Measurements from ENCODE around the gene FPR1. TPM values are rescaled to one million over a fixed set of nuclear protein-coding genes. Genes with fewer than 3 reads are reported as not detected.

Gene FPR1
- 1.5 TPM for polyA plus RNA-seq

- no peak within 1 kb of the TSS for H3K27ac Mint-ChIP-seq
- H3K36me3 Mint-ChIP-seq: peaks cover 2% of the 10 kb centered on the region
- peaks cover 0 to 11% (median 6%) of the 10 kb centered on the region in 3 donors for H3K9me3 Mint-ChIP-seq
- peaks cover 6% of the 10 kb centered on the region for H3K27me3 Mint-ChIP-seq
- peaks cover 7 to 8% (median 7%) of the 10 kb centered on the region in 3 donors for H3K4me1 Mint-ChIP-seq
- peak within 1 kb of the TSS in 2 of 4 donors; percentile 0 to 81 for H3K4me3 Mint-ChIP-seq
Measured at GRCh38 chr19:51751655-51752054, at the start of gene FPR1. Gene FPR1 (minus strand): TSS chr19:51751878. CDS start chr19:51746994, 4,884 bp downstream.

GRCh38 chr19:51800473-51801244 is 49.0 kb upstream of the FPR1 start:
- Mint-ChIP-seq H3K36me3 (peaks cover 2% of the 10 kb centered on the region), H3K9me3 (peaks cover 4 to 20% (median 9%) of the 10 kb centered on the region in 3 donors), H3K4me3 (no peak overlapping the region), H3K27ac (no peak overlapping the region), H3K4me1 (peaks cover 0 to 2% (median 0%) of the 10 kb centered on the region in 3 donors), H3K27me3 (peaks cover 2% of the 10 kb centered on the region)

GRCh38 chr19:51799774-51800472 is 48.2 kb upstream of the FPR1 start:
- peaks cover 2% of the 10 kb centered on the region for H3K27me3 Mint-ChIP-seq
- no peak overlapping the region for H3K27ac Mint-ChIP-seq
- peaks cover 2% of the 10 kb centered on the region for H3K36me3 Mint-ChIP-seq
- H3K9me3 Mint-ChIP-seq: peaks cover 4 to 20% (median 7%) of the 10 kb centered on the region in 3 donors
- H3K4me1 Mint-ChIP-seq: peaks cover 0 to 2% (median 0%) of the 10 kb centered on the region in 3 donors
- no peak overlapping the region for H3K4me3 Mint-ChIP-seq

- peak overlapping the region in 1 of 3 donors; percentile 86 for H3K27ac Mint-ChIP-seq
- no peak overlapping the region for H3K4me3 Mint-ChIP-seq
- H3K36me3 Mint-ChIP-seq: peaks cover 2% of the 10 kb centered on the region
- H3K9me3 Mint-ChIP-seq: peaks cover 4 to 20% (median 7%) of the 10 kb centered on the region in 3 donors
- peaks cover 0 to 2% (median 0%) of the 10 kb centered on the region in 3 donors for H3K4me1 Mint-ChIP-seq
- peaks cover 2% of the 10 kb centered on the region for H3K27me3 Mint-ChIP-seq
Measured at GRCh38 chr19:51799034-51799773, 47.5 kb upstream of the FPR1 start.

GRCh38 chr19:51798062-51798461 is 46.4 kb upstream of the FPR1 start:
- no peaks in the 10 kb centered on the region for H3K4me1 Mint-ChIP-seq
- H3K27ac Mint-ChIP-seq: no peak overlapping the region
- no peak overlapping the region for H3K4me3 Mint-ChIP-seq
- peaks cover 4 to 14% (median 12%) of the 10 kb centered on the region in 3 donors for H3K9me3 Mint-ChIP-seq
- peaks cover 2% of the 10 kb centered on the region for H3K27me3 Mint-ChIP-seq
- H3K36me3 Mint-ChIP-seq: no peaks in the 10 kb centered on the region

- Mint-ChIP-seq H3K4me3 (no peak overlapping the region), H3K36me3 (no peaks in the 10 kb centered on the region), H3K27ac (no peak overlapping the region), H3K27me3 (peaks cover 2% of the 10 kb centered on the region), H3K4me1 (no peaks in the 10 kb centered on the region), H3K9me3 (peaks cover 6 to 17% (median 14%) of the 10 kb centered on the region in 3 donors)
Measured at GRCh38 chr19:51797480-51797879, 45.8 kb upstream of the FPR1 start.

- H3K9me3 Mint-ChIP-seq: peaks cover 6 to 21% (median 14%) of the 10 kb centered on the region in 3 donors
- H3K4me3 Mint-ChIP-seq: no peak overlapping the region
- no peak overlapping the region for H3K27ac Mint-ChIP-seq
- no peaks in the 10 kb centered on the region for H3K4me1 Mint-ChIP-seq
- H3K36me3 Mint-ChIP-seq: peaks cover 3% of the 10 kb centered on the region
- H3K27me3 Mint-ChIP-seq: peaks cover 2% of the 10 kb centered on the region
Measured at GRCh38 chr19:51796195-51796679, 44.6 kb upstream of the FPR1 start.

- no peak within 1 kb of the TSS for H3K27ac Mint-ChIP-seq
- peaks cover 0 to 4% (median 0%) of the 10 kb centered on the region in 3 donors for H3K4me1 Mint-ChIP-seq
- peaks cover 3% of the 10 kb centered on the region for H3K27me3 Mint-ChIP-seq
- H3K4me3 Mint-ChIP-seq: no peak within 1 kb of the TSS
- H3K9me3 Mint-ChIP-seq: peaks cover 6 to 21% (median 12%) of the 10 kb centered on the region in 3 donors
- H3K36me3 Mint-ChIP-seq: peaks cover 3% of the 10 kb centered on the region
Measured at GRCh38 chr19:51794885-51795490, 43.3 kb upstream of the FPR1 start, which contains the start of gene FPR3. Gene FPR3 (plus strand): TSS chr19:51795157. CDS start chr19:51823749, 28,592 bp downstream.

- Mint-ChIP-seq H3K9me3 (peaks cover 8 to 21% (median 9%) of the 10 kb centered on the region in 3 donors), H3K36me3 (peaks cover 3% of the 10 kb centered on the region), H3K4me1 (peaks cover 0 to 4% (median 0%) of the 10 kb centered on the region in 3 donors), H3K27me3 (peaks cover 3% of the 10 kb centered on the region), H3K27ac (no peak overlapping the region), H3K4me3 (no peak overlapping the region)
Measured at GRCh38 chr19:51793994-51794393, 42.3 kb upstream of the FPR1 start.

- peaks cover 3% of the 10 kb centered on the region for H3K27me3 Mint-ChIP-seq
- H3K4me3 Mint-ChIP-seq: no peak overlapping the region
- H3K27ac Mint-ChIP-seq: no peak overlapping the region
- peaks cover 0 to 4% (median 0%) of the 10 kb centered on the region in 3 donors for H3K4me1 Mint-ChIP-seq
- H3K36me3 Mint-ChIP-seq: peaks cover 3% of the 10 kb centered on the region
- H3K9me3 Mint-ChIP-seq: peaks cover 8 to 22% (median 9%) of the 10 kb centered on the region in 3 donors
Measured at GRCh38 chr19:51792932-51793331, 41.3 kb upstream of the FPR1 start.

- Mint-ChIP-seq H3K4me1 (peaks cover 0 to 4% (median 3%) of the 10 kb centered on the region in 3 donors), H3K27ac (no peak overlapping the region), H3K36me3 (peaks cover 6% of the 10 kb centered on the region), H3K27me3 (peaks cover 3% of the 10 kb centered on the region), H3K4me3 (no peak overlapping the region), H3K9me3 (peaks cover 5 to 20% (median 8%) of the 10 kb centered on the region in 3 donors)
Measured at GRCh38 chr19:51789061-51789795, 37.5 kb upstream of the FPR1 start.

GRCh38 chr19:51788029-51788428 is 36.4 kb upstream of the FPR1 start:
- Mint-ChIP-seq H3K4me3 (no peak overlapping the region), H3K27me3 (peaks cover 3% of the 10 kb centered on the region), H3K27ac (no peak overlapping the region), H3K36me3 (peaks cover 6% of the 10 kb centered on the region), H3K9me3 (peaks cover 5 to 15% (median 8%) of the 10 kb centered on the region in 3 donors), H3K4me1 (peaks cover 0 to 4% (median 3%) of the 10 kb centered on the region in 3 donors)

- peaks cover 3% of the 10 kb centered on the region for H3K36me3 Mint-ChIP-seq
- peak overlapping the region in 1 of 3 donors; percentile 45 for H3K27ac Mint-ChIP-seq
- H3K4me1 Mint-ChIP-seq: peaks cover 0 to 4% (median 3%) of the 10 kb centered on the region in 3 donors
- H3K27me3 Mint-ChIP-seq: peaks cover 5% of the 10 kb centered on the region
- no peak overlapping the region for H3K4me3 Mint-ChIP-seq
- H3K9me3 Mint-ChIP-seq: peaks cover 5 to 10% (median 5%) of the 10 kb centered on the region in 3 donors
Measured at GRCh38 chr19:51786646-51787494, 35.2 kb upstream of the FPR1 start.

All from IgD-negative memory B cell (primary cell).